ENCODE results near the gene CPEB4.

The CPEB4 gene

DNA sequence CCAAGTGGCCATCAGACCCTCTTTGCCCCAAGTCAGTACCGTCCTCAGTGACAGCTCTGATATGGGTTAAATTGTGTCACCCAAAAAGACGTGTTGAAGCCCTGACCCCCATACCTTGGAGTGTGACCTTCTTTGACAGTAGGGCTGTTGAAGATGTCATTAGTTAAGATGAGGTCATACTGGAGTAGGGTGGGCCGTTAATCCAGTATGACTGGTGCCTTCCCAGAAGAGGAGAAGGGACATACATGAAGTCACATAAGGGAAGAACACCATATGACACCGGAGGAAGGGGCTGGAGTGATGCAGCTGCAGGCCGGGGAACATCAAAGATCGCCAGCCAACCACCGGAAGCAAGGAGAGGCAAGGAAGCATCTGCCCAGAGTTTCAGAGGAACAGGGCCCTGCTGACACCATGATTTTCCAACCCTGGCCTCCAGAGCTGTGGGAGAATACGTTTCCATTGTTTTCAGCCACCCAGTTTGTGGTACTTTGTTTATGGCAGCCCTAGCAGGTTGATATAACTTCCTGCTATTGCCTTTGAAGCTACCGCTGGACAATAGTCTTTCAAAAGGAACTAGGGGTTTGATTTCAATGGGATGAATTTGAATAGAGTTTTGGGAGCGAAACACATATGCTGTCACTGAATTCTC lies 36.4 kb upstream of the CPEB4 start:
- H3K27ac ChIP-seq, result no peak overlapping the region
- TF ChIP-seq, protein P1, sequence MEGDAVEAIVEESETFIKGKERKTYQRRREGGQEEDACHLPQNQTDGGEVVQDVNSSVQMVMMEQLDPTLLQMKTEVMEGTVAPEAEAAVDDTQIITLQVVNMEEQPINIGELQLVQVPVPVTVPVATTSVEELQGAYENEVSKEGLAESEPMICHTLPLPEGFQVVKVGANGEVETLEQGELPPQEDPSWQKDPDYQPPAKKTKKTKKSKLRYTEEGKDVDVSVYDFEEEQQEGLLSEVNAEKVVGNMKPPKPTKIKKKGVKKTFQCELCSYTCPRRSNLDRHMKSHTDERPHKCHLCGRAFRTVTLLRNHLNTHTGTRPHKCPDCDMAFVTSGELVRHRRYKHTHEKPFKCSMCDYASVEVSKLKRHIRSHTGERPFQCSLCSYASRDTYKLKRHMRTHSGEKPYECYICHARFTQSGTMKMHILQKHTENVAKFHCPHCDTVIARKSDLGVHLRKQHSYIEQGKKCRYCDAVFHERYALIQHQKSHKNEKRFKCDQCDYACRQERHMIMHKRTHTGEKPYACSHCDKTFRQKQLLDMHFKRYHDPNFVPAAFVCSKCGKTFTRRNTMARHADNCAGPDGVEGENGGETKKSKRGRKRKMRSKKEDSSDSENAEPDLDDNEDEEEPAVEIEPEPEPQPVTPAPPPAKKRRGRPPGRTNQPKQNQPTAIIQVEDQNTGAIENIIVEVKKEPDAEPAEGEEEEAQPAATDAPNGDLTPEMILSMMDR (IDR thresholded peaks at IDR 0.05), result no peak

DNA sequence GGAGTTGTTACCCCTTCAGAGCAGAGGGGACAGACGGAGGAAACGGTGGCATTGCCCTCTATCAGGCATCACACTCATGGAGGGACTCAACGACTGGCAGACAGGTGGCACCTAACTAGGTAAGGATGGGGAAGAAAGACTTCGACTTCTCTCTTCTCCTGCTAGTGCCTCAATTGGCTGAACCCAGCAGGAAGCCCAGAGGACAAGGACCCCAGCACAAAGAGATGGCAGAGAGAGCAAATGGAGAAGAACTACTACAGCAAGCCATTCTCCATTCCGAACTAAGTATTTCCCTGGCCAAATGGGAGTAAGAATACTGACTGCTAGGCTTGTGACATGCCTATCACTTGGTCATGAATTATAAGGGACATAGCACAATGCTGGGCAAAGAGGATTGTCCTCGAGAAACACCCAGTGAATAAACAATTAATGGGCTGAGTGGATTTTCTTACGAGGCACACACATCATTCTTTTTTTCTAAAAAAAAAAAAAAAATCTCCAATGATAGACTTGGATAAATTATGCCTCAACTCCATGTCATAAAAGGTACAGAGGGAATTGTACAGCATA lies 35.3 kb upstream of the CPEB4 start:
- no peaks in the 10 kb centered on the region for H3K9me3 ChIP-seq
- no peak overlapping the region for H3K27ac ChIP-seq
- no peaks in the 10 kb centered on the region for H3K27me3 ChIP-seq
- no peak overlapping the region for H3K4me3 ChIP-seq (ENCODE audit: low read depth in 1 of 2, low read length in 1 of 2)
- no peaks in the 10 kb centered on the region for H3K36me3 ChIP-seq
- TF ChIP-seq, protein P1 (IDR thresholded peaks at IDR 0.05), result no peak
- peaks cover 14 to 16% of the 10 kb centered on the region in 2 experiments for H3K4me1 ChIP-seq (ENCODE audit: control insufficient read depth in 1 of 2, insufficient read depth in 1 of 2, low read depth in 1 of 2, low read length in 1 of 2)

More for the DNA sequence above, 36.4 kb upstream of the CPEB4 start:
- H3K9me3 ChIP-seq, result no peaks in the 10 kb centered on the region
- H3K36me3 ChIP-seq, result no peaks in the 10 kb centered on the region
- H3K4me3 ChIP-seq (ENCODE audit: low read depth in 1 of 2, low read length in 1 of 2), result no peak overlapping the region
- H3K4me1 ChIP-seq (ENCODE audit: control insufficient read depth in 1 of 2, insufficient read depth in 1 of 2, low read depth in 1 of 2, low read length in 1 of 2), result peaks cover 14 to 15% of the 10 kb centered on the region in 2 experiments
- H3K27me3 ChIP-seq, result no peaks in the 10 kb centered on the region

DNA sequence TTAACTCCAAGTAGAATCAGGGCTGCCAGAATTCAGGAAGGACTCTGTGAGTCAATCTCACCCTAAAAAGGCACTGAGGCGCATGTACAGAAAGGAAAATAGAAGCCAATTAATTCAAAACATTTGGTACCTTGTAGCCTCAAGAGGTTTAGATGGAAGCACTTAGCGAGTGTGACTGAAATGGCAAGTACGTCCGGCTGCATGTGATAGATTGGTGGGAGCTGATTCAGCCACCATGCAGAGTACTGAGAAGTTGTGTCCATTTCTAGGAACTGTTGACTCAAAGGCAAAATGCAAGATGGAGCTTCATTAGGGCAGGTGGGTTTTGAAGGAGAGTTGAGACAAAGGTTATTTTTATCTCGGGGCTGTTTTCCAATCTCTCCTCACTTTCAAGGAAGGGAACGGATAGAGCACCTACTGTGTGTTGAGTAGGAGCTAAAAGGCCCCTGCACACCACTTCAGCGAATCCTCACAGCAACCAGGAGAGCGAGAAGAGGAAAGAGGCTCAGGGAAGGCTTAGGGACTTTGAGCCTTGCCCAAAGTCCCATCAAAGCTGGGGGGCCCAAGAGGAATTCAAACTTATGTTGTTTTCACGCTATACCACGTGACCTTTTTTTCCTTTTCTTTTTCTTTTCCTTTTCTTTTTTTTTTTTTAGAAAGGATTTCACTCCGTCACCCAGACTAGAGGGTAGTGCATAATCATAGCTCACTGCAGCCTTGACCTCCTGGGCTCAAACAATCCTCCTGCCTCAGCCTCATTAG lies 34.6 kb upstream of the CPEB4 start:
- Histone ChIP-seq H3K27ac (no peak overlapping the region), H3K4me1 (ENCODE audit: control insufficient read depth in 1 of 2, insufficient read depth in 1 of 2, low read depth in 1 of 2, low read length in 1 of 2) (peaks cover 21 to 23% of the 10 kb centered on the region in 2 experiments), H3K36me3 (no peaks in the 10 kb centered on the region), H3K27me3 (no peaks in the 10 kb centered on the region), H3K9me3 (no peaks in the 10 kb centered on the region), H3K4me3 (ENCODE audit: low read depth in 1 of 2, low read length in 1 of 2) (no peak overlapping the region)
- TF ChIP-seq, protein P1 (IDR thresholded peaks at IDR 0.05), result no peak

DNA sequence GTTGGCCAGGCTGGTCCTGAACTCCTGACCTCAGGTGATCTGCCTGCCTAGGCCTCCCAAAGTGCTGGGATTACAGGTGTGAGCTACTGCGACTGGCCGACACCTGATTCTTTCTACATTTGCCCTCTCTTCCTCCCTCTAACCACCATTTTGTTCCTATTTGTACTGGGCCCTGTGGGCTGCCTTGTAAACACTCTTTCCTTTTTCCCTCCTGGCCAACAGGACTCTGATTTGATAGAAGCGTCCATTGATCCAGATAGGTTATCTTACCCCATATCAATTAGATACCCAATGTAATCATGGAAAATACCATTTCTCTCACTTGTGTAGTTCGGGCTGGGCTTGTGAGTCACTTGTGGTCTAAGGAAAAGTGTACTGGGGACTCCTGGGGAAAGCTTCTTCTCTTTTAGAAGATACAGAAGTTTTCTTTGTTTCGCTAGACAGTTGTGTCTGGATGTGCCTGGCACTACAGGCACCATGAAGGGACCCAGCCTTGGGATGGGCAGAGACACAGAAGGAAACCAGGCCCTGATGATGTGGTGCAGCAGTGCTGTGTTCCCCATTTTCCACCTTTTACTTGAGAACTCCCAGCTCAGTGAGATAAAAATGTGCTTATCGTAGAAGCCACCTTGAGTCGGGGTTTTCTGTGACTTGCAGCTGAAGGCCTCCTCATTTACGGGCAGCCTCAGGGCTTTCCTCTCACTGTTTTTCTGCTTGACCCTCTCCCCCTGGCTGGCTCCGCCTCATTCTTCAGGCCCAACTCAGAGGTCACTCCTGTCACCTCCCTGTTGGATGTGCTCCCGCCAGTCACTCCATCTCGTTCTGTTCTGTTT lies 32.8 kb upstream of the CPEB4 start:
- H3K4me1 ChIP-seq (ENCODE audit: control insufficient read depth in 1 of 2, insufficient read depth in 1 of 2, low read depth in 1 of 2, low read length in 1 of 2), result peaks cover 35 to 41% of the 10 kb centered on the region in 2 experiments
- TF ChIP-seq, protein P1 (IDR thresholded peaks at IDR 0.05), result no peak
- no peak overlapping the region for H3K4me3 ChIP-seq (ENCODE audit: low read depth in 1 of 2, low read length in 1 of 2)
- H3K27me3 ChIP-seq, result no peaks in the 10 kb centered on the region
- H3K27ac ChIP-seq, result no peak overlapping the region
- H3K36me3 ChIP-seq, result no peaks in the 10 kb centered on the region
- no peaks in the 10 kb centered on the region for H3K9me3 ChIP-seq

DNA sequence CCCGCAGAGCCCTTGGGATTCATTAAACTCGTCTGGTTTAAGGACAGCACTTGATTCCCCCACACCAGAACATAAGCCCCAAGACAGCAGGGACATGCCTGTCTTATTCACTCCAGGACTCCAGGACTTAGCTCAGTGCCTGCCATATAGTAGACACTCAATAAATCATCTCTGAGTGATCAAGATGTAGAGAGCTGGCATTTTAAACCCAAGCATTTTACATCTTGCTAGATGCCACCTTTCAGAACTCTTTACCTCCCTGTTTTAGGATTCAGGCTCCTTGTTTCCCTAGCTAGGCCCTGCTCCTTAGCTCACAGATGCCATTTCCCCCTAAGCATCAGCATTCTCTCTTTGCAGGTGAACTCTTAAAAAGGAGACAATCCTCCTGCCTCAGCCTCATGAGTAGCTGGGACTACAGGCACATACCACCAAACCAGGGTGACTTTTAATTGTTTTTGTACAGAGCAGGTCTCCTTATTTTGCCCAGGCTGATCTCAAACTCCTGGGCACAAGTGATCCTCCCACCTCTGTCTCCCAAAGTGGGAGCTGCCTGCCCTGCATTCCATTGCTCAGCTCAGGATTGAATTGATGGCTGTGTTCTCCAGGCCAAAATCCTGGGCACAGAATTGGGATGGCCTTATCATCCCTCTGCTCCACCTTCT lies 32.0 kb upstream of the CPEB4 start:
- H3K27ac ChIP-seq, result no peak overlapping the region
- H3K9me3 ChIP-seq, result no peaks in the 10 kb centered on the region
- no peaks in the 10 kb centered on the region for H3K36me3 ChIP-seq
- H3K4me3 ChIP-seq (ENCODE audit: low read depth in 1 of 2, low read length in 1 of 2), result no peak overlapping the region
- H3K27me3 ChIP-seq, result no peaks in the 10 kb centered on the region
- TF ChIP-seq, protein P1 (IDR thresholded peaks at IDR 0.05), result no peak
- peaks cover 28 to 36% of the 10 kb centered on the region in 2 experiments for H3K4me1 ChIP-seq (ENCODE audit: control insufficient read depth in 1 of 2, insufficient read depth in 1 of 2, low read depth in 1 of 2, low read length in 1 of 2)
